Cerebellar cortex (tissue), 1 donor: Measurements from ENCODE around the gene SYNE3.
"Not testable (repeated sequence)": the region's sequence is repeated elsewhere in the genome, so short reads cannot be mapped to it uniquely, and the experiment has no call there.

Experiments
- DNase-seq: peaks from one replicate; pipeline ENCODE4 v3.0.0-alpha.2; 2015; ENCODE audit warnings: low spot score

SYNE3 gene

DNA sequence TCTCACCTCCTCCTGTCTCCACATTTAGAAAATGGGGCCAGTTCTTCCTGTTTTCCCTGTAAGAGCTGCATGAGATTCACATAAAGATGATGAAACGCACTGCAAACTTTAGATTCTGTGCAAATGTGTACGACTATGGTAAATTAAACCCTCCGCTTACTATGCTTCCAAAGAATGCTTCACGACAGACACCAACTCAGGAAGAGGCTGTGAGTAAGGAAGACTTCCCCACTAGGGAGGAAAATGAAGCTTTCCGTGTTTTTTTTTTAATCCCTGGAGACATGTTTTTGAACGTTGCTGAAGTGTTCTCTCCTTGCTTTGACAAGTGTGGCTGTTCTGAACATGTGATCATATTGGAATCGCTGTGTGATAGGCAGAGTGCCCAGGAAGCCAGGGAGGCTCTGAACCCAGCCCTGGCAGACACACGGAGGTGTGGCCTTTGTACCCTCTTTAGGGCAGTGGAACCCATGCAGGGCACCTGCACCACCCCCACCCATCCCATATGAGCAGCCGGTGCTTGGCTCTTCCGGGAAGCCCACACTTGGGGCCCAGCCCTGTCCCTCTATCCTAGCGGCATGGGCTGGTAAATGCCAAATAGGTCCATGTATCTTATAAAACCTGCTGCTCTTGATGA lies 7.5 kb upstream of the SYNE3 start:
- no peak for DNase-seq

DNA sequence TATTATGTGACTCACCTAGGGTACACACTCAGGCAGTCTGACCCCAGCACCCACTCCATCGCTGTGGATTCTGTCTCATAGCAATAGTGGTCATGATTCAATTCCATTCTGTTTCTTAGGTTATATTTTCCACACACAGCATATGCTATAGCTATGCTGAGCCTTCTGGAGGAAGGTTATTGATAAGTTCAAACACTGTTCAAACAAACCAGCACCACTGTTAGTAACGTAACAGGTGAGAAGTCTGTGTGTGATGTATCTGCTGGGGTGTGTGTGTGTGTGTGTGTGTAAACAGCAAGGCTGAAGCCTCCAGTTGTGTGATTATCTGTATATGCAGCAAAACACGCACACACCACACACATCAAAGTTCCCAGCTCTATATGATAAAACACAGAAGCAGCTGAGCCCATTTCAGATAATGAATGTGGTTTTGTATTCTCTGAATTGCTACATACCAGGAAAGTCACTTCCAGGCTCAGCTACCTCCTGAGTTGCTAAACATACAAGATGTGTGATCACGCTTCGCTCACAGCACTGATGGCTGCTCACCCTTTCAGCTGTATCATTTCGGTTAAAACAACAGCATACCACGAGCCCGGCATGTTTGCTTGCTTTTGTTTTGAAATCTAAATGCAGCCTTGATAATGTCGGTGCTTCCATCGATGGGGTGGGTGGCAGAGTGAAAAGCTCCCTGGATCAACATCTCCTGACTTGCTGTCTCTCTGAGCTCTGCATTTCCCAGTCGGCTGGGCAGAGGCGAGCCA lies 6.8 kb upstream of the SYNE3 start:
- DNase-seq, result no peak

- no peak for DNase-seq
Observed at GRCh38 chr14:95522556-95522955, 6.1 kb upstream of the SYNE3 start.

- DNase-seq, result no peak
Observed at GRCh38 chr14:95522116-95522515, 5.7 kb upstream of the SYNE3 start.

- DNase-seq, result no peak
Observed at GRCh38 chr14:95521001-95521400, 4.6 kb upstream of the SYNE3 start.

GRCh38 chr14:95520346-95520745 lies 3.9 kb upstream of the SYNE3 start:
- DNase-seq, result no peak

GRCh38 chr14:95519699-95520098 lies 3.2 kb upstream of the SYNE3 start:
- no peak for DNase-seq

DNA sequence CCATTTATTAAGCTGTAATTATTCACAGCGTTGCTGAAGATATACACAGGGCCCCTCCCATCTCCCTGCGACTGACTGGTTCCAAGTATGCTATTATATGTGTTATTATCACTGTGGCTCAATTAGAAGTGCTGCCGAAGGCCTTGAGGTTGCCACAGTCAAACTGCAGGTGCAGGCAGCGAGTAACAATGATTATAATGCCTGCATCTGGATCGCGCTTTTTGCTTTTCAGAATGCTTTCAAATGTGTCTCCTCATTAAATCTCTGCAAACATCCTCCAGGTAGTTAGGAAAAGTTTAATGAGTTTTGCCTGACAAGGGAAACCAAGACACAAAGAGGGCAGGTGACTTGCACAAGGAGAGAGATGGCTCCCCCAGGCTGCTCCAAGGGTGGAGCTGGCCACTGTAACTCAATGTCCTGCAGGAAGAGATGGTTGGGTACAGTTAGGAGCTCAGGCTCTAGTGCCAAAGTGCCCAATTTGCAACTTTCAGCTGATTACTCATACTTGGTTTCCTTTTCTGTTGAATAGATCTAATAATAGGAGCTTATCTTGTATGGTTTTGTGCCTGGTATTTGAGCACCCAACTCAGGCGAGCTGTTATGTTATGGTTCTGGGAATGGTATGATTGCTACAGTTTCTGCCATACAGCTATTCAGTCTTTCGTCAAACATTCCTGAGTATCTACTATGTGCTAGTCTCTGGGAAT lies 1.7 kb upstream of the SYNE3 start:
- DNase-seq, result no peak

- peak; percentile 39 for DNase-seq
Observed at GRCh38 chr14:95515596-95516552, 576 bp downstream of the SYNE3 start.

DNA sequence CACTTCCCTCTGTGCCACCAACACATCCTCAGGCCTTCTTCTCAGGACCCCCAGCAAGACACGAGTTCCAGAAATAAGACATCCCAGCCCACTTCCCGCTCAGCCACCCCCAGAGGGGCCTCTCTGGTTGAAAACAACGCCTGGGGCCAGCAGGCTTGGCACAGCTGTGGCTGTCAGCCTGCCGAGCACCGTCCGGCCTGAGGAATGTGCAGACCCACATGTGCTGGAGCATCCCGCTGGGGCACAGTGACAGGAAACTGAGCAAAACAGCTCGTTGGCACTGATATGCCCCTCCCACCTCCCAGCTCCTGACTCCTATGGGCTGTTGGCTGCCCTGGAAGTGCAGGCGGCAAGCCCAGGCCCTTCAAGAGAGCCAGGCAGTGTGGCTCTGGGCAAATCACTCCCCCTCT lies 1.4 kb downstream of the SYNE3 start:
- no peak for DNase-seq

DNA sequence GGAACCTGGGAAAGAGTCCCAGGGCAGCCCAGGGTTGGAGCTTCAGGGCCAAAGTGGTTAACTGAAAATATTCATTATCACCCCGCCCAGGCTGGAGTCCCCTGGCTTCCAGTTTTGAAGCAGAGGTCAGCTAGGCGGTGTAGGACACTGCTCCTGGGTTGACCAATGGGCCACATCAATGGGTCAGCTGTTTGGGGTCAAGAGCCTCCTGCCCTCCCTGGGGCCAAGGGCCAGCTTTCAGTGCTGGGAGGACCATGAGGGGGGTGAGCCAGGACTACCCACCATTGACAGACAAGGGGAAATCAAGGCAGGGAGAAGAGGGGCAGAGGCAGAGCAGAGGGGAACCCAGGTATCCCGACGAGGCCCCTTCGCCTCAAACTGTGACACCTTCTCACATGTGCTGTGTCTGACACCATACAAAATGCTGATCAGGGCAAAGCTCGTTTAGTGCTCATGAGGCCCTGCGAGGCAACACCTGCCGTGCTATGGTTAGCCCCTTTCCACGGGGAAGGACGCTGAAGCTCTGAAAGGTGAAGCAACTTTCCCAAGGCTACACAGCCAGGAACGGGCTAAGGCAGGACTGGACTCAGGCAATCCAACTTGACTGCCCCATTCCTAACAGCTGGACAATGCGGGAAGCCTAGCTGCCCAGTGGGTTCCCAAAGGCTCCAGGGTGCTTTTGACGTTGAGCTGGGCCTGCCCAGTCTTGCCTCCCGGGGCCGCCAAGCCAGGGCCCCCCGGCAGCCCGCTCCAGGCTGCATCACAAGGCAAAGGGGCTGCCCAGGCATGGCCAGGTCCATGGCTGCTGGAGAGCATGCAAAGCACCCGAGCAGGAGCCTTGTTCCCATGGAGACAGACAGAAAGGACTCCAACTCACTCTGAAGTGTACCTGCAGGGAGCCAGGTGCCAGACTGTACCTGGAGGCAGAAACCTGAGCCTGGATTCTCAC lies 2.0 kb downstream of the SYNE3 start:
- no peak for DNase-seq

- DNase-seq, result no peak
Observed at GRCh38 chr14:95513291-95513690, 3.2 kb downstream of the SYNE3 start.

DNA sequence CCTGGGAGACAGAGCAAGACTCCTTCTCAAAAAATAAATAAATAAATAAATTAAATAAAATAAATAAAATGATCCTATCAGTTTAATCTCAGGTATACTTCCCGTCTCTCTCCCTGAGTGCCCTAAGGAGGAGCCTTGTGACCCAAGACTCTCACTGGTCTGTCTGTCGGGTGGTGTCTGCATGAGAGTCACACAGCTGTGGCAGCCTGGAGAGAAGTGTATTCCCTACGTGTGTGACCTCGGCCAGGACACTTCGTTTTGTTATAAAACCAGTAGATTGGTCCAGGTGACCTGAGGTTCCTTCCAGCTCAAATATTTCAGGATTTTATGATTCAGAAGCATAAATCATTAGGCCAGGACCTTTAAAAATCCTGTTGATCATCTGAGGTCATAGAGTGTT lies 4.8 kb downstream of the SYNE3 start:
- DNase-seq, result no peak

DNA sequence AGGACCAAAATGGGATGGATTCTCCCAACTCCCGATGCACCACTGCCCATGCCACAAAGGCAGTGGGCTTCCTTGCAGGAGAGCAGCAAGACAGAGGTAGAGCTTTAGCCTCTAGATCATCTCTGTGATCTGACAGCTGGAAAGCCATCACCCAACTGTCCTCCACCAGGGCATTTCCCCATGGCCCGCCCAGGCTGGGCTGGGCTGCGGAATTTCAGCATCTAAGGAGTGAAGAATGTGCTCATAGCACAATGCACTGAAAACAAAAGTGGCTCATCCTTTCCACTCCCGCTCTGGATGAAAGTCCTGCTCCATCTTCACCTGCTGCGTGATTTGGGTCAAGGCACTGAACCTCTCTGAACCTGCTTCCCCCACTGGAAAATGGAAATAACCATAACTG lies 5.6 kb downstream of the SYNE3 start:
- DNase-seq, result no peak

DNA sequence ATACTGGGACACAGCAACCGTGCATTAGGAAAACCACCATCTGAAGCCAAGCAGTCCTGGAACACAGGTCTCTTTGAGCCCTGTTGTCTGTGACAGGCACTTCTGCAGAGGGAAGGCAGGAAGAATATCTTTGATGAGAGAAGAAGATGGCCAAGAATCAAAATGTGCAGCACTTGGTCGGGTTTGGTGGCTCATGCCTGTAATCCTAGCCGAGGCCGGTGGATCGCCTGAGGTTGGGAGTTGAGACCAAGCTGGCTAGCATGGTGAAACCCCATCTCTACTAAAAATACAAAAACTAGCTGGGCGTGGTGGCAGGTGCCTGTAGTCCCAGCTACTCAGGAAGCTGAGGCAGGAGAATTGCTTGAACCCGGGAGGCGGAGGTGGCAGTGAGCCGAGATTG lies 6.1 kb downstream of the SYNE3 start:
- DNase-seq, result not testable (repeated sequence)

- DNase-seq, result no peak
Observed at GRCh38 chr14:95509495-95509894, 7.0 kb downstream of the SYNE3 start.

GRCh38 chr14:95508377-95508776 lies 8.1 kb downstream of the SYNE3 start:
- no peak for DNase-seq

GRCh38 chr14:95507701-95508103 lies 8.7 kb downstream of the SYNE3 start:
- DNase-seq, result no peak

DNA sequence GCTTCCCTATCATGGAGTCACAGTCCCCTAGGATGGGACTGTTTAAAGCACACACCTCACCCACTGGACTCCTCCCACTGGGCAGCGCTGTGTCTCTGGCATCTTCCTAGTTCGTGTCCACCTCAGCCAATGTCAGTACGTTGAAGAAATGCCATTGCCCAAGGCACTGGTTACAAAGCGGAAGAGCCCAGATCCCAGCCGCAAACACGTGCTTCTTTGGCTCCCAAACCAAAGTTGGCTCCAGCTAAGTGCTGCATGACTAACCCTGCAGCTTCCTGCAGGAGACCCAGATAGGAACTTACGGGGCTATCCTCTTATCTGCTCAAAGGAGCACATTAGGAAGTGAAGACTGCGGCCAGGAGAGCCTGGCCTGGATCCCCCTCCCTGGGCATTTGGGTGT lies 9.3 kb downstream of the SYNE3 start:
- DNase-seq, result no peak

GRCh38 chr14:95505030-95505589 lies 11.3 kb downstream of the SYNE3 start:
- DNase-seq, result no peak
